Hepatocyte (in vitro differentiated cells): ENCODE measurements around the gene FAR2. TPM values are rescaled to one million over a fixed set of nuclear protein-coding genes. Genes with fewer than 3 reads are reported as not detected.

Experiments
- DNase-seq: peaks from one replicate; pipeline ENCODE4 v3.0.0-alpha.2; 2016; ENCODE audit warnings: low spot score
- H2AFZ ChIP-seq: fragments of 200-600 bp; sonication (generic); 2 replicates; pipeline ENCODE4 v1.6.0; 2016; ENCODE audit warnings: antibody characterized with exemption, mild to moderate bottlenecking
- H3K27ac ChIP-seq: fragments of 200-600 bp; sonication (generic); 2 replicates; pipeline ENCODE4 v1.5.1; 2016; ENCODE audit warnings: mild to moderate bottlenecking
- H3K27me3 ChIP-seq: fragments of 200-600 bp; sonication (generic); 2 replicates; pipeline ENCODE4 v1.6.1; 2016
- H3K36me3 ChIP-seq: fragments of 200-600 bp; sonication (generic); replicated peaks from 2 replicates; pipeline ENCODE4 v1.5.1; 2016; ENCODE audit warnings: low read depth; ENCODE audit not compliant: insufficient read depth
- H3K4me1 ChIP-seq: fragments of 200-600 bp; sonication (generic); 2 replicates; pipeline ENCODE4 v1.5.1; 2016; ENCODE audit warnings: mild to moderate bottlenecking, moderate library complexity; ENCODE audit not compliant: insufficient read depth
- H3K4me2 ChIP-seq: fragments of 200-600 bp; sonication (generic); 2 replicates; pipeline ENCODE4 v1.6.0; 2016
- H3K4me3 ChIP-seq: fragments of 200-600 bp; sonication (generic); 2 replicates; pipeline ENCODE4 v1.5.1; 2016; ENCODE audit warnings: mild to moderate bottlenecking
- H3K79me2 ChIP-seq: fragments of 200-600 bp; sonication (generic); 2 replicates; pipeline ENCODE4 v1.6.0; 2017; ENCODE audit warnings: mild to moderate bottlenecking
- H3K9me2 ChIP-seq: fragments of 200-600 bp; sonication (generic); replicated peaks from 2 replicates; pipeline ENCODE4 v1.6.0; 2017; ENCODE audit warnings: mild to moderate bottlenecking; ENCODE audit not compliant: insufficient read depth
- H3K9me3 ChIP-seq: fragments of 200-600 bp; sonication (generic); 2 replicates; pipeline ENCODE4 v1.5.1; 2016; ENCODE audit warnings: low read depth, mild to moderate bottlenecking
- H4K20me1 ChIP-seq: fragments of 200-600 bp; sonication (generic); 2 replicates; pipeline ENCODE4 v1.6.0; 2016; ENCODE audit warnings: mild to moderate bottlenecking; ENCODE audit not compliant: insufficient read depth, poor library complexity, severe bottlenecking
- EZH2 ChIP-seq: fragments of 200-600 bp; sonication (generic); IDR thresholded peaks from 2 replicates; pipeline ENCODE4 v1.6.1; 2016; ENCODE audit warnings: antibody characterized with exemption, mild to moderate bottlenecking, borderline replicate concordance
- EZH2phosphoT487 ChIP-seq: fragments of 200-600 bp; sonication (generic); IDR thresholded peaks from one replicate; pipeline ENCODE4 v1.6.1; 2018; ENCODE audit warnings: antibody characterized with exemption, mild to moderate bottlenecking, low read depth, moderate library complexity; ENCODE audit not compliant: unreplicated experiment, severe bottlenecking
- WGBS: methylation state at CpG from one replicate; pipeline ENCODE4 v1.1.6; 2016; ENCODE audit warnings: low lambda C conversion rate; ENCODE audit errors: missing lambda C conversion rate; 5-methylcytosine and 5-hydroxymethylcytosine counted together
- polyA plus RNA-seq: library from polyadenylated mRNA; unstranded; fragments of >200 nt; fragmentation: Nextera tagmentation; extraction: Ambion mirVana; gene quantifications from 2 replicates; pipeline ENCODE4 v1.2.1, GENCODE V29; 2016
- total RNA-seq: library from RNA; depleted of rRNA; stranded (reverse); fragments of >200 nt; gene quantifications from 2 replicates; pipeline ENCODE4 v1.2.3, GENCODE V29; 2014
- TF ChIP-seq, protein P1 (sequence below): fragments of 200-600 bp; sonication (generic); IDR thresholded peaks from 2 replicates; pipeline ENCODE4 v1.5.1; 2016; ENCODE audit warnings: antibody characterized with exemption, mild to moderate bottlenecking; ENCODE audit not compliant: poor library complexity

FAR2 gene
- total and polyA plus RNA-seq, 2 experiments from 2014 or later, result 2.4 to 5.2 TPM

DNA sequence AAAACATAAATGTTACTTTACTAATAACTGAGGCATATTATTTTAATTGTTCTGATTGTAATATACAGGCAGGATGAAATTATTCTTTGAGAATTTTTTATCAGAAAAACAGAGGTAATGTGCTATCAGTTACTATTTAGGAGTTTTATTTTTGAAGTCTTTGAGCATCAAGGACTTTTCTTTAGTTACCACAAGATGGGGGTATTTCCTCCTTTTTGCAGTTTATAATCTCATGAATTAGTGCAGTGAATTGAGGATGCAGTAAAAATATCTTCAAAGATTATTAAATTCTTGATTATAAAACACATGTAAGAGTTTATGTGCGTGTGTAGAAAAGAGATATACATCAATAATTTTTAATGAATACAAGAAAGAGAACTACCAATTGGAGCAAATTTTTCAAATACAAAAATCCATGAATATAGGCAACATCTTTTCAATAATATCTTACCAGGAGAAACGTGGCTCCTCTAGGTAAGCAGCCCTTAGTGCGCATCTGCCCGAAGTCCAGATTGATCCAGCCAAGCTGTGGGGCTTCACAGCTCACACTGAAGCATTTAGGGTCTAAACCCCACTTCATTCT lies 160.3 kb downstream of the FAR2 start:
- H3K79me2 ChIP-seq, result no peaks in the 10 kb centered on the region
- H3K27ac ChIP-seq, result no peak overlapping the region
- no peak overlapping the region for H3K4me2 ChIP-seq
- peak; percentile 21 for DNase-seq
- H4K20me1 ChIP-seq, result no peaks in the 10 kb centered on the region
- H3K9me2 ChIP-seq, result no peaks in the 10 kb centered on the region
- H2AFZ ChIP-seq, result no peak overlapping the region
- H3K9me3 ChIP-seq, result no peaks in the 10 kb centered on the region
- H3K4me3 ChIP-seq, result no peak overlapping the region
- H3K4me1 ChIP-seq, result no peaks in the 10 kb centered on the region
- TF ChIP-seq EZH2phosphoT487, result no peak
- TF ChIP-seq EZH2, result no peak
- TF ChIP-seq, protein P1, sequence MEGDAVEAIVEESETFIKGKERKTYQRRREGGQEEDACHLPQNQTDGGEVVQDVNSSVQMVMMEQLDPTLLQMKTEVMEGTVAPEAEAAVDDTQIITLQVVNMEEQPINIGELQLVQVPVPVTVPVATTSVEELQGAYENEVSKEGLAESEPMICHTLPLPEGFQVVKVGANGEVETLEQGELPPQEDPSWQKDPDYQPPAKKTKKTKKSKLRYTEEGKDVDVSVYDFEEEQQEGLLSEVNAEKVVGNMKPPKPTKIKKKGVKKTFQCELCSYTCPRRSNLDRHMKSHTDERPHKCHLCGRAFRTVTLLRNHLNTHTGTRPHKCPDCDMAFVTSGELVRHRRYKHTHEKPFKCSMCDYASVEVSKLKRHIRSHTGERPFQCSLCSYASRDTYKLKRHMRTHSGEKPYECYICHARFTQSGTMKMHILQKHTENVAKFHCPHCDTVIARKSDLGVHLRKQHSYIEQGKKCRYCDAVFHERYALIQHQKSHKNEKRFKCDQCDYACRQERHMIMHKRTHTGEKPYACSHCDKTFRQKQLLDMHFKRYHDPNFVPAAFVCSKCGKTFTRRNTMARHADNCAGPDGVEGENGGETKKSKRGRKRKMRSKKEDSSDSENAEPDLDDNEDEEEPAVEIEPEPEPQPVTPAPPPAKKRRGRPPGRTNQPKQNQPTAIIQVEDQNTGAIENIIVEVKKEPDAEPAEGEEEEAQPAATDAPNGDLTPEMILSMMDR, result peak; percentile 59
- H3K36me3 ChIP-seq, result no peaks in the 10 kb centered on the region
- no peaks in the 10 kb centered on the region for H3K27me3 ChIP-seq
- WGBS, result 72% methylated on average over 4 of the region's 4 CpGs

DNA sequence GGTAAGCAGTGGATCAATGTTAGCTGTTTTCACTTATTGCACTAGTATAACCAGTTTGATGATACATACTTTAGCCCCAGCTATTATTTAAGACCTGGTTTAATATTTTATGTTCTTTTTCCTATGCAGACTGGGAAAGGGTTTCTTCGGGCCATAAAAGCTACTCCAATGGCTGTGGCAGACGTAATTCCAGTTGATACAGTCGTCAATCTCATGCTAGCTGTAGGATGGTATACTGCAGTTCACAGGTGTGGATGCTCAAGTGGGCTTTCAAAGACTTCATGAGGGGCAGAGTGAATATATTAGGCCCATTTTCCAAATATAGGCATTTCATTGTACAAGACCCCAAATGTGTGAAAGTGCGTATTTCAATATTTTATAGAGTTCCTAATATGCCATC lies 161.8 kb downstream of the FAR2 start:
- no peaks in the 10 kb centered on the region for H3K4me1 ChIP-seq
- H3K9me2 ChIP-seq, result no peaks in the 10 kb centered on the region
- no peak overlapping the region for H3K27ac ChIP-seq
- H3K27me3 ChIP-seq, result no peaks in the 10 kb centered on the region
- DNase-seq, result no peak
- H4K20me1 ChIP-seq, result no peaks in the 10 kb centered on the region
- H3K79me2 ChIP-seq, result no peaks in the 10 kb centered on the region
- no peak overlapping the region for H3K4me2 ChIP-seq
- WGBS, result 98% methylated on average over 4 of the region's 4 CpGs
- no peaks in the 10 kb centered on the region for H3K36me3 ChIP-seq
- TF ChIP-seq EZH2 (no peak), EZH2phosphoT487 (no peak)
- TF ChIP-seq, protein P1, result no peak
- H3K4me3 ChIP-seq, result no peak overlapping the region
- H3K9me3 ChIP-seq, result no peaks in the 10 kb centered on the region
- H2AFZ ChIP-seq, result no peak overlapping the region

DNA sequence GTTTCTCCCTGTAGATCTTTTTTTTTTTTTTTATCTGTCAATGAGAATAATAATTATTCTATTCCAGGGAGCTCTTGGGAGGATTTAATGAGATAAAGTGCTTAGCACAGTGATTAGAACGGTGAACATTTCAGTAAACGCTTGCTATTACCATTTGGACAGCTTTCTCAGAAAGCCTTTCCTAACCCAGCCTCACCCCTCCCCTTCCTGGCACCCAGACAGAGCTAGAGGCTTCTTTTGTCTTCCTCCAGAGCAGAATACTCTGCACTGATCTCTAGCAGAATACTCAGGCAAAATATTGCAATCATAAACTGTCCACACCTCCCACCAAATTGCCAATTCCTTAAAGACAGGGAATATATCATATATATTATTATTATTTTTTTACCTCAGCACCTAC lies 165.3 kb downstream of the FAR2 start:
- H3K4me3 ChIP-seq, result no peak overlapping the region
- H4K20me1 ChIP-seq, result no peaks in the 10 kb centered on the region
- 80% methylated on average over 2 of the region's 2 CpGs for WGBS
- no peak for TF ChIP-seq EZH2
- TF ChIP-seq, protein P1, result no peak
- TF ChIP-seq EZH2phosphoT487, result no peak
- H3K27ac ChIP-seq, result no peak overlapping the region
- no peaks in the 10 kb centered on the region for H3K9me3 ChIP-seq
- peaks cover 5% of the 10 kb centered on the region for H3K4me1 ChIP-seq
- H3K36me3 ChIP-seq, result no peaks in the 10 kb centered on the region
- no peaks in the 10 kb centered on the region for H3K9me2 ChIP-seq
- H3K4me2 ChIP-seq, result no peak overlapping the region
- H3K27me3 ChIP-seq, result no peaks in the 10 kb centered on the region
- H3K79me2 ChIP-seq, result no peaks in the 10 kb centered on the region
- no peak for DNase-seq
- H2AFZ ChIP-seq, result no peak overlapping the region
